Stimulated activated CD4-positive, alpha-beta T cell treated with anti-CD3 and anti-CD28 coated beads, Interleukin-12 subunit alpha, Interleukin-12 subunit beta, amount 100 ng/mL, for 48 hours (primary cell): ENCODE measurements around the gene LUZP2.

Experiments used
- DNase-seq, 3 donors: peaks; one replicate each; pipeline ENCODE4 v3.0.0-alpha.2; 2020; ENCODE audit warnings: low read depth in 2 of 3, low spot score in 1 of 3

The LUZP2 gene

DNA sequence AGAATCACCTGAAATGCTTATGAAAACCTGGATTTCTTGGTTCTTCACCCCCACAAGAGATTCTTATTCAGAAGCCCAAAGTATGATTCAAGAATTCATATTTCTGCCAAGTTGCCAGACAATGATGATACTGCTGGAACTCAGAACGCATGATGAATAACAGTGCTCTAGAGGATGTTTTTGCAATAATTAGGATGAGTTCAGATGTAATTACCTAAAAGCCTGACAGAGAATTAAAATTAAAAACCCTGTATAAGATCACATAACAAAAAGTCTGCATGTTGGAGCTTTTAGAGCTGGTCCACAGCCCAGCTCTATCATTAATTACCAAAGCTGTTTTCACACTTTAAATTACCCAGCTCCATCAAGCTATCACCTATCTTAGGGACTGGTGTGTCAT lies 211.8 kb downstream of the LUZP2 start:
- no peak for DNase-seq

- no peak for DNase-seq
These were observed 213.2 kb downstream of the LUZP2 start for GRCh38 chr11:24709928-24710565.

- DNase-seq: no peak
These were observed 217.7 kb downstream of the LUZP2 start for GRCh38 chr11:24714601-24715000.

DNA sequence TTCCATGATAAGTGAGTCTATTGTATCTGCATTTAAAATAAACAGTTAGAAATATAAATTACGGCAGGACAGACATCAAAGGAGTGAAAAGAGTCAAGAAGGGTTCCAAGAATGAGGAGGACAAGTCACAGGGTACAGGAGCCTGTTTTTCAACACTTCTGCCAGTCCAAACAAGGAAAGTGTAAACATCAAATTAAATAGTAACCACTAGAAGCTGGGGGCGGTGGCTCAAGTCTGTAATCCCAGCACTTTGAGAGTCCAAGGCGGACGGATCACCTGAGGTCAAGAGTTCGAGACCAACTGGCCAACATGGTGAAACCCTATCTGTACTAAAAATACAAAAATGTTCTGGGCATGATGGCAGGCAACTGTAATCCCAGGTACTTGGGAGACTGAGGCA lies 219.6 kb downstream of the LUZP2 start:
- no peak for DNase-seq

DNA sequence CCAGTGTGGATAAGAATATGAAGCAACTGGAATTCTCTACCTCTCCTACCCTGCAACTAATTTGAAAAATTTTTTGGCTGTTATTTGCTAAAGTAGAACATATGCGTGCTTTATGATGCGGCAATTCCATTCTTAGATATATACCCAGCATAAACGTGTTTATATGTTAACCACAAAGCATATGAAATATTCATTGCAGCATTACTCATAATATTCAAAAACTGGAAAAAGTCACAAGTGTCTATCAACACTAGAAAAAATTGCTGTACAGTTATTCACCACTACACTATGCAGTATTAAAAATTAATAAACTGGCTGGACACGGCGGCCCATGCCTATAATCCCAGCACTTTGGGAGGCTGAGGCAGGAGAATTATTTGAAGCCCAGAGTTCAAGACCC lies 226.4 kb downstream of the LUZP2 start:
- no peak for DNase-seq

DNA sequence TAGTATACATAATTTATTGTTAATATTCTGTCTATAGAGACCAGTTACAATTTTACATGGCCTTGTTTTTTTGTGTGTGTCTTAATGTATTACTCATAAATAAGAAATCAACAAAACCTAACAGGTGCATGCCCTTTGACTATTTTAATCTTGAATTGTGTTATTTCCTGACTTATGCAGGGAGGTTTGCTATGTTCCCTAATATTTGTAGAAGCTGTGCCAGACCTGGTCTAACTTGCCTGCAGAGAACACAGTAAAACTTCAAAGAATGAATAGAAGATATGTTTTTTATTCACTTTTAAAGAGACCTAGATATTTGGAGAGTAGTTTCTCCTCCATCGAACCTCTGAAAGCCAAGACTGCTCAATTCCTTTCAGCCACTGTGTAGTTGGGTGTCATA lies 234.7 kb downstream of the LUZP2 start:
- DNase-seq: no peak

DNA sequence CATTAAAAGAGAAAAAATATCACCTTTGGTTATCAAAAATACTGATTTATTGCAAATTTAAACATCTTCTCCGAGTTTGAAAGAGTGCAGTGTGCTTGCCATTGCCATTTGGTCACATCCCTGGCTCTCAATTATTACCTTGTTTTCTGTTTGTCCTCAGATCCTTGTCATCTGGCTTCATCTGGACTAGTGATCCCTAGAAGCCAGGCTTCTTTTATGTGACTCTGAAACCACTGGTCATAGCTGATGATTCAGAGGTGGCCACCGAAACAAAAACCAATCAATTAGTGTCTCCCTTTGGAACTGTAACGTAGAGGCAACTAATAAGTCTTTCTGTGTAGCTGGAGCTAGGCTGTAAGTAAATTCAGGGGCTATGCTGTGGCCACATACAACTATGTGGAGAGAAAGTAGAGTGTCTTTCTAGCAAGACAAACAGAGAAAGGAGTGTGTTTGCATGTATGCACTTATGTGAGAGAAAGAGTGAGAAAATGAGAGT lies 237.9 kb downstream of the LUZP2 start:
- DNase-seq: no peak

DNA sequence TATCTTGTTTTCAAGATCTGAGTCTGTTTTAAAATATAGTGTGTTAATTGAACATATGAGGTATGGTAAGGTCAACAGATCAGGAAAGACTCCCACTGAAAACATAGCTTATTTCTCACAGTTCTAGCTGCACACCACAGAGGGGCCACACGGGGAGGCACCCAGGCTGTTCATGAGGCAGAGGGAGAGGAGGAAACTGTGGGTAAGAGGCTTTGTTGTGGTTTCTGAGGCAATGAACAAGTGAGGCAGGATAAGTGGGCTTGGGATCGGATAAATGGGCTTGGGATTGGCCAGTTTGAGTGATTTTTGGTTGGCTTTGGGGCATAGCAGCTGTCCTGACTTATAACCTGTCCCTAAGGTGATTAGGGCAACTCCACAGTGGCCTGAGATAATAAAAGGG lies 242.1 kb downstream of the LUZP2 start:
- DNase-seq: no peak

- no peak for DNase-seq
These were observed 242.8 kb downstream of the LUZP2 start for GRCh38 chr11:24739637-24740036.

GRCh38 chr11:24747275-24748251 lies 250.7 kb downstream of the LUZP2 start:
- DNase-seq: no peak

GRCh38 chr11:24748261-24748660 lies 251.4 kb downstream of the LUZP2 start:
- DNase-seq: no peak

- DNase-seq: no peak
These were observed 257.6 kb downstream of the LUZP2 start for GRCh38 chr11:24754406-24754805.

DNA sequence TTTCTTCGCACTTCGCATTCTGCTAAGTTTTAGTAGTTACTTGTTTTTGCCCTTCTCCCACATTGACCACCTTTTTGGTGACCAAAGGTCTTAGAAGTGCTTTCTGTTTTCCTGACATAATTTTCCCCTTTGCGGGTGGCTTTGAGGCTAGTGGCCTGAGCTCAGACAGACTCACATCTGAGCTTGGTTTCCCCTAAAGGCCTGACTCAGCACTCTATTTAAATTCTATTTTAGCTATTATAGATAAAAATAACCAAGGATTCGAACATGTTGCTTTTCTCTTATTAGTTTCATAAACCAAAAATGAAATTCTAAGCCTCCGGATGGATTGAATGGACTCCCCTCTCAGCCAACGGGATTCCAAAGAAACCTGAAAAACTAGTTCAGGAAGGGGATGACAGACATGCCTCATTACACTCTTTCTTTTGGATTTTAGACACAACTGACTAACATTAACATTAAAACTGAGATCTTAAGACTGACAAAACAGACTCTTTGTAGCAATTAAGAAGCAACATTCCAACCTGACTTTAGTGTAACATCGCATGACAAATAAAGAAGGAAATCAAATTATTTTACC lies 258.5 kb downstream of the LUZP2 start:
- no peak for DNase-seq

DNA sequence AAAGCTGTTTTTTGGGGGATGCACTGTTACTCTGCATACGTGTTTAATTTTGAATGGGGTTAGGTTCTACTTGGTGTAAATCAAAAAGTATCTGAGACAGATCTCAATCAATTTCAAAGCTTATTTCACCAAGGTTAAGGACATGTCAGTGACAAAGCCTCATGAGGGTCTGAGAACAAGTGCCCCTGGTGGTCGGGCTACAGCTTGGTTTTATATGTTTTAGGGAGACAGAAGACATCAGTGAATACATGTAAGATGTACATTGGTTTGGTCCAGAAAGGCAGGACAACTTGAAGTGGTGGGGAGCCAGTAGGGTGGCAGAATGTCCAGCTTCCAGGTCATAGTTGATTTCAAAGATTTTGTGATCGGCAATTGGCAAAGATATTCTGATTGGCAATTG lies 262.9 kb downstream of the LUZP2 start:
- no peak for DNase-seq

GRCh38 chr11:24760681-24761080 lies 263.8 kb downstream of the LUZP2 start:
- DNase-seq: no peak

GRCh38 chr11:24762076-24762475 lies 265.2 kb downstream of the LUZP2 start:
- no peak for DNase-seq

DNA sequence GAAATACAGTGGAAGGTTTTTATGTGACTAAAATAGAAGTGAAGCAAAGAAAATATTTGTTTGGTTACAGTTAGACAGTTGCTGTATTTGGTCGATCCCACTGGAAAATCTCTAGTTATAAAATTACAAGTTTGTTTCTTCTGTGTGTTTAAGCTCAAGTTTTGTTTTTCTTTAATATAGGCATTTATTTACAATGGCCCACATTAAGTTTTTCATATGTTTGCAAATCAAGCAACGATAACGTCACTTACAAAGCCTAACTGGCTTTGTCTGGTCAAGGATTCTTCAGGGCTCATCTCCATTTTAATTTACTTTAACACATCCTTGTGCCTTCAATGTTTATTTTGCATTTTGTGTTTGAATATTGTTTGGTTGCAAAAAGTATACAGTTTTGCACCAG lies 270.6 kb downstream of the LUZP2 start:
- no peak for DNase-seq

DNA sequence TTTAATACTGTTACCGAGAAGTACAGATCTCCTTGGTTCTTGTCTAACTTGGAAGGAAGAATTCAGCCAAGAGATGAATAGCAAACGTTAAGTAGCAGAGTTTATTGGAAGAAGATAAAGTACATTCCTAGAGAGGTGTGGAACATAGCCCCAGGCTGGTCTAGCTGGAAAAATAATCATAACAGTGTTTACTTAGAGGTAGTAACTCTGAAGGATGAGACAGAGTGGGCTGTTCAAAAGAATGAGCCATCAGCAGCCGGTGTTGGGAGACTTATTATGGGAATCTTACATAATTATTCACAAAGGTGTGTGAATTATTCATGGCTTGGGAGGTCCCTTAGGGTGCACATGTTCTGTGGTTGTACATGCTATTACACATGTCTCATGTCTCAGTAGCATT lies 276.5 kb downstream of the LUZP2 start:
- DNase-seq: no peak

DNA sequence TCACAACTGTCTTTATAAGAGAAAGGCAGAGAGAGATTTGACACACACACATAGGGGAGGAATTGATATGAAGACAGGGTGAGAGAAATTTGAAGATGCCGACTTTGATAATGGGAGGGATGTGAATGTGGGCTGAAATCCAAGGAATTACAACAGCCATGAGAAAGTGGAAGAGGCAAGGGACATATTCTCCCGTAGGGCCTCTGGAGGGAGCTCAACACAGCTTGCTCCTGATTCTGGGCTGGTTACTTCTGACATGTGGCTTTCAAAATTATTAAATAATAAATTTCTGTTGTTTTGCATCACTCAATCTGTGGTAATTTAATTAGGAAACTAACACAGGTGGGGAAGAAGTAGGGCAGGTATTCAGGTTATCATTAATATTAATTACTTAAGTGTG lies 282.9 kb downstream of the LUZP2 start:
- no peak for DNase-seq

GRCh38 chr11:24781288-24781687 lies 284.4 kb downstream of the LUZP2 start:
- no peak for DNase-seq

DNA sequence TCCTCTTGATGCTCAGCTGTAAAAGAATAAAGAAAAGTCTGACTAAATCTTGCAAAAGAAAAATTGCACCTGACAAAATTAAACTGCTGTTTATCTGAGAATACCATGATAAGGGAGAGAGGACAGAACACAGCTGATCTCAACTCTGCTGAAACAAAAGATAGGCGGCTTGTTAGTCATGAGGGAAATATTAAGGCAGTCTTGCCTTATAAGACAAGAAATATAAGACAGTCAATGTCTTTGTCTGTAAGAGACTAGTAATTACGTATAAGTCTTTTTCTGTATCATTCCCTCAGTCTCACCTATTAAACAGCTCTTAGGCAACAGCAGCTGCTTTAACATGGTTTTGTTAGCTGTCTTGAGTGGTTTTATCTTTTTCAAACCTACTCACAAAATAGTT lies 296.6 kb downstream of the LUZP2 start:
- DNase-seq: no peak

- no peak for DNase-seq
These were observed 297.2 kb downstream of the LUZP2 start for GRCh38 chr11:24794064-24794463.
